Measurements from ENCODE around the gene TBCCD1.
A peak's percentile ranks its signal among the peaks of the same experiment; 100 is the strongest.
"Not testable (repeated sequence)": the region's sequence is repeated elsewhere in the genome, so short reads cannot be mapped to it uniquely, and the experiment has no call there.

Gene TBCCD1

DNA sequence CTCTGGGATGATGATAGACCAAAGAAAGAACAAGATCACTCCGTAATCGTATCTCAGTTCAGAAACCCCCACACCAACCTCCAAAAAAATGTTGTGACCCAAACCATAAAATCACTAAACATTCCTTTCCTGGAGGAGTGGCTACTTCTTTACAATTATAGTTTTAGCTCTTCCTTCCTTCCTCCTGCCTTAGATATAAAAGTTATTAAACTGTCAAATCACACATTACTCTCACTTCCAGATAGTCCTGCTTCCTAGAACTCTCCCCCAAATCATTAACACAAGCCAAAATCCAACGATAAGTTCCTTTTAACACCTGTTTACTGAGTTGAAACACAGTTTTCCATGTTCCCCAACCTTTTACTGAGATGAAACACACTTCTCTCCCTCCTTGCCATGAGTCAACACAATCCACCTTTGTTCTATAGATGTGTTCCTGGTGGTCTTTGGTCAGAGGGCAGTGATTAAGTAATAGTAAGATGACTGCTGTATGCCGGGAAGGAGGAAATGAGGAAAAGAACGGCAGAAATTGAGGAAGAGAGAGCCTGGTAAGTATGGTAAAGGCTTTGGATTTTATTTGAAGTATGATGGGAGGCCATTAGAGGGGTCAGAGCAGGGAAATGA, 14.6 kb downstream of the TBCCD1 start:
- DNase-seq (ENCODE audit: low read depth in 2 of 2): no peak

DNA sequence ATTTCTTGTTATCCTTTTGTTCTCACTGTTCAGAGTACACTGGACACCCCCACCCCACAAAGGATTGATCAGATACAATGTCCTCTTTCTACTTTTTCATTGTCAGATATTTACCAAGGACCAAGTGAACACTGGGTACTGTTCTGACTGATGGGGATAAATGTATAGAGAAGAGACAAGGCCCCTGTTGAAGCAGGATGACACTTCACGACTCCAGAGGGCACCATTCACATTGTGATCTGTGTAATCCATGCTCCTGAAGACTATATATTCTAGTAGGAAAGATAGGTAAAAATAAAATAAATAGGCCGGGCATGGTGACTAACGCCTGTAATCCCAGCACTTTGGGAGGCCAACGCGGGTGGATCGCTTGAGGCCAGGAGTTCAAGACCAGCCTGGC, 15.8 kb downstream of the TBCCD1 start:
- no peak for DNase-seq (ENCODE audit: low read depth in 2 of 2)

DNA sequence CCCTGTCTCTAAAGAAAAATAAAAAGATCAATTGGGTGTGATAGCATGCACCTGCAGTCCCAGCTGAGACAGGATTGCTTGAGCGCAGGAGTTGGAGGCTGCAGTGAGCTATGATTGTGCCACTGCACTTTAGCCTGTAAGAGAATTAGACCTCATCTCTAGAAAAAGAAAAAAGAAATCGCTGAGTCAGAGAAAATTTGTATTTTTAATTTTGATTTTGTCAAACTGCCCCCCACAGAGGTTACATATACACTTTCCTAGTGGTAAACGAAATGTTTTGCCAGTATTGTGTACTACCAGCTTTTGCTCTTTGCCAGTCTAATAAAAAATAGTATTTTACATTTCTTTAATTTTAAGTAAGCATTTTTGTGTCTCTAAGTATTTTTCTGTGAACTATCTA, 17.6 kb downstream of the TBCCD1 start:
- DNase-seq (ENCODE audit: low read depth in 2 of 2): no peak

DNA sequence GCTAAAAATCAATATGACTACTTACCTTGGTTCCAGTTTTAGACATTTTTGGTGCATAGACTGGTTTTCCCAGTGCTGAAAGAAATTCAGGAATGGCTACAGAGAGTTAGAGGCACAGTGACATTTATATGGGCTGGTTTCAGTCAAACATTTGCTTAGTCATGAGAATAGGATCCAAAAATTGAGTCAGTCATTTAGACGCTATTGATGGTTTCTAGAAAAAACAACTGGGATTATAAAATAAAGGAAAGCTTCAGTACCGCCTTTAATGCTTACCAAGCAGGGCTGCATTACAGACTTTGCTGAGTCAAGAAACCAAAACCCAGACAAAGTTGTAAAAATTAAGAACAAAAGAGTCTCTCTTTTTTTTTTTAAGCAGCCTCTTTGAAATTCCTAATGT, 22.9 kb downstream of the TBCCD1 start, which contains the start of gene CRYGS:
Gene CRYGS, minus strand, starts transcription at position 100 of the 400 bp plus-strand sequence. Its CDS starts 54 bp downstream, at position 46.
- DNase-seq (ENCODE audit: low read depth in 2 of 2): no peak

DNA sequence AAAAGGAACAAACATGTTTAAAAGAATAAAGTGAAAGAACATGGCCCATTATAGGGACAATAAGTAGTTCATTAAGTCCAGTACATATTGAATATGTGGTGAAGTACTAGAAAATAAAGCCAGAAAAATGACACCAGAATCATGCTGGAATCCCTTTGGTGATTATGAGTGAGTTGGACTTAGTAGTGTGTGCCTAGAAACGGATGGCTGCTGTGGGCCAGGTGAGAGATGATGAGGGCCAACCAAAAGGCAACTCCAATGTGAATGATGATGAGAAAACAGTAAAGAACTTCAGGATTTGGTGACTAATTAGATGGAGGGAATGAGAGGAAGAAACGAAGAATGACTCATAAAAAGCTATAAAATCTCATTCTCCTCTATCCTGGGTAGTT, 26.3 kb downstream of the TBCCD1 start:
- DNase-seq (ENCODE audit: low read depth in 2 of 2): no peak

DNA sequence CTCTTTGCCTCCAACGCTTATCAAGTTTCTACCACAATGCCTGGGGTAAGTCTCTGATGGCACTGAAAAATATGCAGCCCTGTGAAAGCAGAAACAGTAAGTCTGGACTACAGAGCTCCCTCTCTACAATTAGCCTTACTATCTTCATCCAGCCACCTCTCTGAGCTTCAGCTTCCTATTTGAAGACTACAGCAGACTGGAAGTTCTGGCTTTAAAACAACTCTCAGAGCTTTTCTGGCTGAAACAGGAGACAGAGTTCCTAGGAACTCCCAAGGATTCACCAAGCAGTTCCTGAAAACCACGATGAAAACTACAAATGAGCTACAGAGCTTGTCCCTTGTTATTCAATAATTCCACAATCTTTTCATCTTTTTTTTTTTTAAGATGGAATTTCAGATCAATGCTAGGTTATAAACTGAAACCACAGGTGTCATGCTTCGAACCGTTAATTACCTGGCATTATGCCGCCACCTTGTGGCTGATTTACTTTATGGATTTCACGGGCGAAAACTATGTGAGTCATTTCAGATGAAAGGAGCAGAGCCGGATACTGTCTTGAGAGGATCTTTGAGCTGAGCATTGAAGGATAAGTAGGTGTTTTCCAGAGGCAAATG, 26.8 kb downstream of the TBCCD1 start:
- DNase-seq (ENCODE audit: low read depth in 2 of 2): peak; percentile 57 to 83

DNA sequence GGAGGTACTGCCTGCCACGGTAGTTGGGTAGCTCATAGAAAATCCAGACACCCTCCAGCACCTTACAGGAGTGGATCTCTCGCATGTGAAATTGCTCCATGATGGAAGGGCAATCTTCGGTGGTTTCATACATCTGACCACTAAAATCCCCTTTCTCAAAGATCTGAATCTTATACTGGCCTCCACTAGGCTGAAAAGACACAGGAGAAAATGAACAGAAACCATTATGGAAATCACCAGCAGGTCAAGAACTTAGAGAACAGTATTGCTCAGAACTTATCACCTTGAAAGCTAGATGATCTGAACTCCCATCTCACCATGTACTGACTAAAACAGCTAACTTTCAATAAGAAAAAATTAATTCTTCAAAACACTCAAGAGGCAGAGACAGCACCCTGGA, 28.4 kb downstream of the TBCCD1 start:
- no peak for DNase-seq (ENCODE audit: low read depth in 2 of 2)

DNA sequence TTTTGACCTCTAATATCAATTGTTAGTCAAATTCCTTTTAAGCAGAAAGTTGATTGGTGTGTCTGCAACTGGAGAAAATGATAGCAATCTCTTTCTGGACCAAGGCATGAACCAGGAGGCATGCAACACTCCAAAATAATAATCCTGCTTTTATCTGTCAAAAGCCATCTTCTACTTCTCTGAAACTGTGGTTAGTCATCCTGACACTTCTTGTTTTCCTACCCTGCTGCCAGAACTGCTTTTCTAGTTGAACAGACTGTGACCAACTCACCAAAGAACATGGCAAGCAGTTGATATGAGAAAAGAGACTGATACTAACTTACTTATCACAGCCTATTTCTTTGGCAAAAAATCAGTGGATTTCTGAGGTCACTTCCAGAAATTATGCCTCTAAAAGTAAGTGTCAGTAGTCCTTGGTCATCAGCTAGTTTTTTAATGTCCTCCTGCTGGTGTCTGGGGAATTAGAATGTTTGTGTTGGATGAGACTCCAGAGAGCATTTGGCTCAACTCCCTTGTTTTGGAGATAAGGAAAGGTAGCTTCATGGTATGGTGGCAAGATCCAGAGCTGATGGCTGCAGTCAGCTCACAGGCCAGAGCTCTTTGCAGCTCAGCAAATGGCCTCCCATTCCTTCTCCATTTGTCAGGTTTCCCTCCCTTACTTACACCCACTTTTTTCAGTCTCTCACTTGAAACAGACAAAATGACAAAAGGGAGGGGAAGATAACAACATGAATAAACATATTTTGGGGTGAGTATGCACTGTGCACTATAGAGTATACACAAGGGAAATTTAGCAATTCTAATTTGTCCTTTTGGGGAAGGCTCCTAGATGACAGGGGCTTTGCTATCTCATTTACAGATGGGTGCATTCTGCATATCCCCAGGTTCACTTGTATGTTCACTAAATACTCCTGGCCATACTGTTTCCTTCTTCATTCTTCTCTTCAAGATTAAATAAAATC, 30.0 kb downstream of the TBCCD1 start:
- no peak for DNase-seq (ENCODE audit: low read depth in 2 of 2)

DNA sequence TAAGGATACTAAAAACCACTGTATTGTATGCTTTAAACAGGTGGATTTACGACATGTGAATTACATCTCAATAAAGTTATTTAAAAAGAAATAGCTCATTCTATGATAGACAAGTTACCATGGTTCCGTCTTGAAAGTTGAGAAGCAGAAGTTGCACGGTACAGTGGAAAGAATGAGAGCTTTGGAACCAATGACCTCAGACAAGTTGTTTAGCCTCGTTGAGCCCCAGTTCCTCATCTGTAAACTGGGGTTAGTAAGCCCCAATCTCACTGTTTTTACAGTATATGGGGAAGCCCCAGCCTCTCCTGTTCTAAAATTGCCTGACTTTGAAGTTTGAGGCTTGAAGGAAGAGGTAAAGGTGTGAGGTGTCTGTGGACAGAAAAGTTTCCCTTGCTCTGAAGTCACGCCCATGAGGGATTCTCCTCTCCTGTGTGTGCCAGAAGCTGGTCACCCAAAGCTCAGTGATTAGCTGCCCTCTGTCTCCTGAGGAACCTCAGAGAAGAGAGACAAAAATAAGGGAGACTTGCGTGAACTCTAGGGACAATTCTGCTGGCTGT, 32.9 kb downstream of the TBCCD1 start:
- peak in 1 of 2 donors; percentile 30 for DNase-seq (ENCODE audit: low read depth in 2 of 2)

DNA sequence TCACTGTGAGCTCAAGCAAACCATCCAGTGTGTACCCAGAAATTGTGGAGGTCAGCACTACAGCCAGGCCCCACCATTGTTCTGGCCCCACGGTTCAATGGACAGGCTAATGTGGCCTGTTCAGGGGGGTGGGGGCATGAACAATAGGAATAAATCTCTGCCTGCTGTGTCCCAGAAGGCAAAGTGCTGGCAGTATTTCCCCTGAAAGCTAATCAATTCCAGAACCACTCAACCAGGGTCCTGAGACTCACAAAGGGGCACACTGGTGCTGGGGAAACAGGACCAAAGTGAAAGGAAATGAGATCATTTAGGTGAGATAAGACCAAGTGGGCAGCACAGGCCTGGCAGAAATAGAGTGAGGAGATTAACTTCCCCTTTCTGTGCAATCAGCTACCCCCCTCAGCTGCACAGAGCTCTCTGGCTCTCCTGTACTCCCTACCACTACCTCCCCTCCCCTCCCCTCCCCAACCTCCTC, 34.5 kb downstream of the TBCCD1 start:
- DNase-seq (ENCODE audit: low read depth in 2 of 2): no peak

DNA sequence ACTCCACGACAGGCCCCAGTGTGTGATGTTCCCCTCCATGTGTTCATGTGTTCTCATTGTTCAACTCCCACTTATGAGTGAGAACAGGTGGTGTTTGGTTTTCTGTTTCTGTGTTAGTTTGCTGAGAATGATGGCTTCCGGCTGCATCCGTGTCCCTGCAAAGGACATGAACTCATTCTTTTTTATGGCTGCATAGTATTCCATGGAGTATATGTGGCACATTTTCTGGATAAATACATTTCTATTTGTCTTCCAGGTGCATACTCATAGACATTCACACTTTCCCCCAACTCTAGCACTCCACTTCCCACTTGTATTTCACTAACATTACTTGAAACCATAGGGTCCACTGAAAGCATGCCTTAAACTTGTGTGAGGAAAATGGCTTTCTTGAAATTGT, 35.4 kb downstream of the TBCCD1 start:
- DNase-seq (ENCODE audit: low read depth in 2 of 2): not testable (repeated sequence)

DNA sequence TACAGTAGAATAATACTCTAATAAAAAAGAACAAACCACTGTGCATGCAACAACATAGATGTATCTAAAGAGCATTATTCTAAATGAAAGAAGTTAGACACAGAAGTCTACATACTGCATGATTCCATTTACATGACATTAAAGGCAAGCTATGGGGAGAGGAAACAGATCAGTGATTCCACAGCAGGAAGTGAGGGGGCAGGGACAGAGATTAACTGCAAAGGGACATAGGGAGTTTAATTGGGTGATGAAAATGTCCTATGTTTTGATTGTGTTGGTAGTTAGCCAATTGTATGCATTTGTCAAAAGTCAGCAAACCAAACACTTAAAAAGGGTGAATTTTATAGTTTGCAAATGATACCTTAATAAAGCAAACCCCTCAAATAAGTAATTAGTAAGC, 36.7 kb downstream of the TBCCD1 start:
- no peak for DNase-seq (ENCODE audit: low read depth in 2 of 2)

DNA sequence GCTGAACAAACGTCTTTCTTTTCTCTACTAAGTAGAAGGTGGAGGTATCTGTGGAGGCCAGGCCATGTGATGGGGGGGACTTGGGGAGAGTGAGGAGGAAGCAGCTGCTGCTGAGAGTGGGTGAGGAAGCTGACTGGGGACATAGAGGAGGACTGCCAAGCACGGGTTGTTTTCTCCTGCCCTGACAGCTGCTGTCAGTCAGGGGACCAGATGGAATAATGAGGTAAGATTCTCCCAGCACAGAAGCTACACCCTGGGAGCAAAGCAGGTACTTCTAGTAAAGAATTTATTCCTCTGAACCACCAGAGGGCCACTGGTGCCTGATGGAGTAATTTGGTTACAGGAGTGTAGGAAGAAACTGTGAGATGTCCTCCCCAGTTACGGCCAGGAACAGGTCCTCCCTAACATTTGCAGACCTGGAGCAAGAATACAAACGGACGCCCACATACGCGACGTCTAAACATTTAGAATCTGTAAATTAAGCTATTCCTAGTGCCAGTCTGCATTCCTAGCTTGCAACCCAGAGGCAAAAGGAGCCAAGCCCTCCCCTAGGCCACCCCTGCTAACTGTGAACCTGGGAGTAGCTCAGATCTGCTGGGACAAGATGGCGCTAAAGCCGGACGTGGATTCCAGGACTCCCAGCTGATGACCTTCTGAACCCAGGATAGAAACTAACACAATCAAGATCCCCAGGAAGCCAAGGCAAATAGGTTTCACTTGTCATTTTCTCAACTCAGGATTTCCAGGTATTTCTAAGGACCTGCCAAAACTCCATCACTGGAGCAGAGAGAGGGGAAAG, 37.7 kb downstream of the TBCCD1 start:
- no peak for DNase-seq (ENCODE audit: low read depth in 2 of 2)

DNA sequence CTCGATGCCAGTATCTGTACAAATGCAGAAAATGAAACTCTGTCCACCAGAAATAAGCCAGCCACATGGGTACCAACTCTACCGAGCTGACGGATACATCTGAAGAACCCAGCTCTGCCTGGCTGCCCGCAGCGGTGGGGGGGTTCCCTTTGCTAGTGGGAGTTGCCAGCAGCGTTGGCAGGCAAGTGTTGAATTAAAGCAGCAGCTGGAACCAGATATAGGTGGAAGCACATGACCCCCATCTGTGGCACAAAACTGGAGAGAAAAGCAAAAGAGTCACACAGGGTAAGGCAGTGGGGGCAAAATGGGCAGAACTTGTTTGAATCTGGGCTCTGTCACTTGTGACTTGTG, 40.9 kb downstream of the TBCCD1 start:
- DNase-seq (ENCODE audit: low read depth in 2 of 2): no peak

DNA sequence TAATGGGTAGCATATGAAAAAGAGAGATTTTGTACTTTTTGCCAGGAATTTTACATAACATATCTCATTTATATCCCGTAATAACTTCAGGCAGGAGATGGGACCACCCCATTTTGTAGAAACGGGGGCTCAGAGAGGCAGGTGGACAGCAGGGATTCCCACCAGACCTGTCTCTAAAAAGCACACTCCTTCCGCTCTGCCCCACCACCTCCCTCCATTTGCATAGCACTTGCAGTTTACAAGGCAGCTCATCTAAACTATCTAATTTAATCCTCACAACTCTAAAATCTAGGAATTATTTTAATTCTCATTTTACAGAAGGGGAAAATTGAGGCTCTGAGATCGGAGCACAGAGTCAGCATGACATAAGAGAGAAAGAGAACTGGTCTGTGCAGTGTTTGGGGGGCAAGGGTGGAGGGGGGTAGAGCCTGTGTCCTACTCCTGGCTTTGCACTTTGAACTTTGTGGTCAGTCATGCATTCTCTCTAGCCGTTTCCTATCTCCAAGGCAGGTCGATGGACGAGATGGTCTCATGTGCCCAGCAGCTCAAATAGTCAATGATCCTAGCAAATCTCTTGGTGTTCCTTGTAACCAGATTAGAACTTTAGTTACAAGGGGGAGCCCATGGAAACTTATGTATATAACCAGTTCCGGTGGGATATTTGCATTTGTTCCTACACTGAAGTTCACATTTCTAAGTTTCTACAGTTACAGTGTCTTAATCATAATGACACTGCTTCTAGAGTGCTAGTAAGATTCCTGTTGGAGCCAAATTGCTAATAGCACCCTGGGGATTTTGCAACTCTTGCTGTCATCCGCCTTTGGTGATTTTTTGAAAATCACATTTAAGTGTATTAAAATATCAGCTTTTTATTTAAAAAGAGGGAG, 41.5 kb downstream of the TBCCD1 start:
- no peak for DNase-seq (ENCODE audit: low read depth in 2 of 2)

DNA sequence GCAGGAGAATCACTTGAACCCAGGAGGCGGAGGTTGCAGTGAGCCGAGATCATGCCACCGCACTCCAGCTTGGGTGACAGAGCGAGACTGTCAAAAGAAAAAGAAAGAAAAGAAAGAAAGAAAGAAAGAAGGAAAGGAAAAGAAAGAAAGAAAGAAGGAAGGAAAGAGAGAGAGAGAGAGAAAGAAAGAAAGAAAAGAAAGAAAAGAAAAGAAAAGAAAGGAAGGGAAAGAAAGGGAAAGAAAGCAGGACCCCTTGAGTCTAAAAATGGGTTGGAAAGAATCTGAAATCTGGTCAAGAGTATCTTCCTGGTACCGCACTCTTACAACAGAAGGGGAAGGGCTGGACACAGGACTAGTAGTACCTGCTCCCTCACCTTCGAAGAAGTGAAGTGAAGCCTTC, 42.5 kb downstream of the TBCCD1 start:
- no peak for DNase-seq (ENCODE audit: low read depth in 2 of 2)

DNA sequence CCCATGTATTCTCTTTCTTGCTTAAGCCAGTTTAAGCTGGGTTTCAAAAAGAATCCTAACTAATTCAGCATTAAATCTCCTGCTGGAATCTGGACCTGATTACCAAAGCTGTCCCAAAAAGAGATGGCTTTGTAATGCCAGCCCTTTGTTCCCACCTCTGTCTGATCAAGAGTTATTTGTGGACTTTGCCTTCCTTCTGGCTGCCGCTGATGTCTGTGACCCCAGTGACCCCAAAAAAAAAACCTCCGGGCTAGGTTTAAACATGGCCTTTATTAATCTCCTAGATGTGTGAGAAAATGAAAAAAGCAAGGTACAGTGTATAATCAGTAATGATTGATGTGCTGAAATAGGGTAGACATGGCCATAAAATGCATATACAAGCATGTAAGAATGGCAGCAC, 43.7 kb downstream of the TBCCD1 start:
- DNase-seq (ENCODE audit: low read depth in 2 of 2): no peak

DNA sequence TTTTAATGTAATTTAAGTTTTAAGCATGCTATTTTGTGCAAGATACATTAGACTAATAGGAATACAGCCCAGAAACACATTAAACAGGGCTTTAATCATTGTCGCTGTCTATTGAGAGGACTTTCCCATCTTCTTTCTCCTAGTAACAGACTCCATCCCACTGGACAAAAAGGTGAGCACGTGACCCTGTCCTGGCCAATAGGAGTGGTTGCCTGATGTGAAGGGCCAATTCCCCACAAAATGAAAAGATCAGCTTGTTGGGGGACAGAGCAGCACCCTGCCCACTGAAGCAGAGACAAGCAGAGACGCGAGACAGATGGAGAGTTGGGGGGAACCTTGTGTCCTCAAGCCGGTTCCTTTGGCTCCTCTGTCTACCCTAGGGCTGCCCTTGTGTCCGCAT, 44.1 kb downstream of the TBCCD1 start:
- no peak for DNase-seq (ENCODE audit: low read depth in 2 of 2)

DNA sequence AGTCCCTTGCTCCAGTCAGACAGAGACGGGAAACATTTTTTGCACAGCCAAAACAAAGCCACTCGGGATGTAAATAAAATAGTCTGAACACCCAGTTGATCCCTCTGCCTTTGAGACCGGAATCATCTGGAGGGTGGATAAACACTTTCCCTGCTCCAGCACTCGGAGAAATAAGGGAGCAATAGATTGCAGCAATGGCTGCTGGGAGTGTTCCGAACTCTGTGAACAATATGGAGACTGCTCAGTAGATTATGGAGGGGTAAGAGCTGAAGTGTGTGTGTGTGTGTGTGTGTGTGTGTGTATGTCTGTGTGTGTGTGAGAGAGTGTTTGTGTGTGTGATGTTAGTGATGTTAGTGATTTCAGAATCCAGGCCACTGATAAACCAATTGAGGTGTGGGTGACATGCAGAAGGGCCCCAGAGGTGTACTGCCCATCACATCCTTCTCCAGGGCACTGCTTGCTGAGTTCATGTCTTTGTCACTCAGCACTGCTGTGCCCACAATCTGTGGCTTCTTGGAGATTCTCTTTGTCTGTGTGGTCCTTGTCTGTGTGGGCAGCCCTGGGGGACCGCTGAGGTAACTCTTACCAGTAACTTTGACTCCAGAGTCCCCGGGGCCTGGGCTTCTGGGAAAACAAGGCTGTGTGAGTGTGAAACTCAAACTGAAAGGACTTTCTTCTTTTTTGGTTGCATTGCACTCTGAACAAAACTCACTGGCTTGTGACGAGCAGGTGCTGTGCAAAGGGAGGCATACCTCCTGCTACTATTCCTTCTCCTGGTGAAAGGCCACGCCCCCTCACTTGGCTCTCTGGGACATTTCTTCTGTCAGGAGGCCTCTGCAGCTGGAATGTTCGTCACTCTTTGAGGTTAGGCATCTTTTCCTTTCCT, 45.9 kb downstream of the TBCCD1 start:
- DNase-seq (ENCODE audit: low read depth in 2 of 2): no peak
